IMR-90 (cell line): ENCODE measurements around the gene MANSC4. TPM values are rescaled to one million over a fixed set of nuclear protein-coding genes. Genes with fewer than 3 reads are reported as not detected.

Experiments
- ATAC-seq: fragments of 200-7000 bp; cut with Tn5 transposase; 2 replicates; pipeline ENCODE4 v1.9.1; 2020; ENCODE audit warnings: low read depth, mild to moderate bottlenecking, moderate library complexity
- BruUV-seq: library from RNA; stranded (reverse); fragments of 400-500 nt; replicated peaks from 2 replicates; lab custom pipeline; 2021; lab: Mats Ljungman, UMichigan
- CTCF ChIA-PET: fragments of 300-600 bp; formaldehyde crosslinking; extraction: SDS; loops from one replicate; lab custom pipeline; 2021; ENCODE audit warnings: antibody characterized with exemption; lab: Yijun Ruan, JAX
- POLR2A ChIA-PET: fragments of 300-600 bp; sonication (Branson Sonifier 250); formaldehyde crosslinking; loops from one replicate; lab custom pipeline; 2022; ENCODE audit warnings: antibody characterized with exemption; ENCODE audit not compliant: unreplicated experiment; lab: Charles Lee
- DNase-seq: peaks from one replicate; pipeline ENCODE4 v3.0.0; 2013
- H2AFZ ChIP-seq: replicated peaks from 2 replicates; pipeline ENCODE3; 2013; ENCODE audit warnings: low read length, mild to moderate bottlenecking; ENCODE audit not compliant: poor library complexity
- H2AK5ac ChIP-seq: 2 replicates; pipeline ENCODE4 v1.6.1; 2013; ENCODE audit warnings: low read depth, low read length, inconsistent platforms
- H2AK9ac ChIP-seq: replicated peaks from 2 replicates; pipeline ENCODE3; 2013; ENCODE audit warnings: mild to moderate bottlenecking, low read depth, low read length, moderate library complexity; ENCODE audit not compliant: poor library complexity
- H2BK120ac ChIP-seq: 2 replicates; pipeline ENCODE4 v1.6.1; 2013; ENCODE audit warnings: low read depth, low read length, inconsistent platforms
- H2BK15ac ChIP-seq: 3 replicates; pipeline ENCODE4 v1.6.1; 2013; ENCODE audit warnings: low read depth, low read length, inconsistent platforms
- H2BK20ac ChIP-seq: 2 replicates; pipeline ENCODE4 v1.6.1; 2013; ENCODE audit warnings: low read depth, mild to moderate bottlenecking, inconsistent platforms, low read length, moderate library complexity
- H2BK5ac ChIP-seq: 2 replicates; pipeline ENCODE4 v1.6.1; 2013; ENCODE audit warnings: mild to moderate bottlenecking, low read depth, low read length, inconsistent platforms; ENCODE audit not compliant: poor library complexity, severe bottlenecking
- H3K14ac ChIP-seq: replicated peaks from 2 replicates; pipeline ENCODE4 v1.6.1; 2013; ENCODE audit warnings: low read depth, low read length, inconsistent platforms
- H3K18ac ChIP-seq: 2 replicates; pipeline ENCODE4 v1.6.1; 2013; ENCODE audit warnings: low read depth, low read length, control low read depth
- H3K23ac ChIP-seq: 2 replicates; pipeline ENCODE4 v1.6.1; 2013; ENCODE audit warnings: low read depth, low read length, inconsistent platforms
- H3K27ac ChIP-seq: 2 replicates; pipeline ENCODE4 v1.5.1; 2013; ENCODE audit warnings: mild to moderate bottlenecking, control low read depth, low read length; ENCODE audit not compliant: insufficient read depth
- H3K27me3 ChIP-seq: 2 replicates; pipeline ENCODE4 v1.6.1; 2013; ENCODE audit warnings: low read length; ENCODE audit not compliant: control insufficient read depth, insufficient read depth
- H3K36me3 ChIP-seq: 2 replicates; pipeline ENCODE4 v1.6.1; 2013; ENCODE audit warnings: low read length, mixed read lengths; ENCODE audit not compliant: control insufficient read depth, insufficient read depth
- H3K4ac ChIP-seq: 2 replicates; pipeline ENCODE4 v1.6.1; 2013; ENCODE audit warnings: low read depth, low read length, inconsistent platforms
- H3K4me1 ChIP-seq: 2 replicates; pipeline ENCODE4 v1.6.1; 2013; ENCODE audit warnings: low read length, mixed read lengths; ENCODE audit not compliant: control insufficient read depth, insufficient read depth
- H3K4me2 ChIP-seq: 2 replicates; pipeline ENCODE4 v1.6.1; 2013; ENCODE audit warnings: low read depth, mild to moderate bottlenecking, control low read depth, low read length, moderate library complexity
- H3K4me3 ChIP-seq: 2 replicates; pipeline ENCODE4 v1.5.1; 2013; ENCODE audit warnings: low read depth, mild to moderate bottlenecking, control low read depth, low read length, moderate library complexity; ENCODE audit not compliant: insufficient read depth
- H3K56ac ChIP-seq: 2 replicates; pipeline ENCODE4 v1.6.1; 2013; ENCODE audit warnings: low read length, inconsistent platforms; ENCODE audit not compliant: insufficient read depth; ENCODE audit errors: extremely low read depth
- H3K79me1 ChIP-seq, 2 experiments: 2 replicates each; pipeline ENCODE4 v1.6.1; 2013; ENCODE audit warnings: low read length in 2 of 2, inconsistent platforms in 1 of 2, low read depth in 1 of 2
- H3K9ac ChIP-seq: 2 replicates; pipeline ENCODE4 v1.6.1; 2013; ENCODE audit warnings: low read depth, low read length, control low read depth
- H3K9me1 ChIP-seq: 2 replicates; pipeline ENCODE4 v1.6.1; 2013; ENCODE audit warnings: low read length, inconsistent platforms; ENCODE audit not compliant: insufficient read depth
- H3K9me3 ChIP-seq: 2 replicates; pipeline ENCODE4 v1.6.1; 2013; ENCODE audit warnings: low read length; ENCODE audit not compliant: control insufficient read depth, insufficient read depth
- H4K20me1 ChIP-seq: 2 replicates; pipeline ENCODE4 v1.6.1; 2013; ENCODE audit warnings: low read length, inconsistent platforms; ENCODE audit not compliant: insufficient read depth
- H4K5ac ChIP-seq: 2 replicates; pipeline ENCODE4 v1.6.1; 2013; ENCODE audit warnings: mild to moderate bottlenecking, low read depth, low read length, control low read depth
- H4K8ac ChIP-seq, 2 experiments: 2 replicates each; pipeline ENCODE4 v1.6.1; 2013; ENCODE audit warnings: low read depth in 2 of 2, low read length in 2 of 2, control low read depth in 1 of 2, inconsistent platforms in 1 of 2
- H4K91ac ChIP-seq: 2 replicates; pipeline ENCODE4 v1.6.1; 2013; ENCODE audit warnings: low read depth, low read length, inconsistent platforms; ENCODE audit not compliant: insufficient read depth
- MAZ ChIP-seq: IDR thresholded peaks from 2 replicates; pipeline ENCODE4 v1.6.1; 2012; ENCODE audit warnings: low read depth, mild to moderate bottlenecking, low read length, improper control_type of control experiment, moderate library complexity, borderline replicate concordance
- USF2 ChIP-seq: fragments of 150-350 bp; IDR thresholded peaks from 2 replicates; pipeline ENCODE4 v1.6.1; 2017; ENCODE audit warnings: mild to moderate bottlenecking, antibody characterized with exemption, low read length, low read depth
- WGBS, 2 experiments: methylation state at CpG; one replicate each; pipeline versions ENCODE4 v1.1.5 to v1.1.7; 2013; ENCODE audit warnings: missing lambda C conversion rate in 2 of 2; ENCODE audit not compliant: insufficient read length in 1 of 2; ENCODE audit errors: extremely low coverage in 2 of 2; 5-methylcytosine and 5-hydroxymethylcytosine counted together
- dilution Hi-C: fragments of 300-500 bp; cut with HindIII; formaldehyde crosslinking; loops from one replicate; pipeline ENCODE4 v1.14.3; 2018; ENCODE audit warnings: low sequenced_read_pairs; ENCODE audit not compliant: unreplicated experiment
- in situ Hi-C: fragments of 300-500 bp; cut with MboI; formaldehyde crosslinking; loops from 3 replicates; pipeline ENCODE4 v1.14.3; 2019; ENCODE audit warnings: low sequenced_read_pairs, inconsistent platforms, mixed read lengths
- intact Hi-C: fragments of 100-400 bp; cut with micrococcal nuclease; formaldehyde crosslinking; loops from 2 replicates; pipeline ENCODE4 v1.10.0; 2022
- polyA plus RNA-seq, 3 experiments: library from polyadenylated mRNA; depleted of rRNA; stranded (reverse); fragments of >200 nt; gene quantifications; 2 replicates each; pipeline ENCODE4 v1.2.3, GENCODE V29; 2012; ENCODE audit warnings: low replicate concordance in 1 of 3
- total RNA-seq: library from RNA; depleted of rRNA; stranded (reverse); fragments of >200 nt; gene quantifications from 2 replicates; pipeline ENCODE4 v1.2.3, GENCODE V29; 2012

MANSC4 gene
- total and polyA plus RNA-seq, 2 of the 4 experiments (the other 2 are of a cell fraction) = not detected

GRCh38 chr12:27794818-27795584 lies 15.0 kb upstream of the MANSC4 start:
- no peak overlapping the region for H2AK5ac ChIP-seq
- peaks cover 13% of the 10 kb centered on the region for H4K20me1 ChIP-seq
- ChIA-PET CTCF (interaction anchor here (1.5 kb wide), 1 partner anchor 27 kb away, joined by 3 read pairs; no protein-coding TSS in a partner anchor), POLR2A (interaction anchor here (0.6 kb wide), 1 partner anchor 18 kb away, joined by 3 read pairs; no protein-coding TSS in a partner anchor)
- H4K91ac ChIP-seq = no peak overlapping the region; the same call in 1 of the 2 replicates
- peaks cover 2% of the 10 kb centered on the region; the same call in 1 of the 2 replicates for H3K4me1 ChIP-seq
- H3K23ac ChIP-seq = peak overlapping the region; percentile 7; the same call in 1 of the 2 replicates
- H2BK15ac ChIP-seq = no peak overlapping the region
- no peak overlapping the region for H3K4me2 ChIP-seq
- dilution Hi-C loops (no loop called here), intact Hi-C loops (no loop called here), in situ Hi-C loops (no loop called here)
- H3K4me3 ChIP-seq = no peak overlapping the region
- H2BK20ac ChIP-seq = no peak overlapping the region
- DNase-seq (peak; percentile 38), ATAC-seq (peak; percentile 46; the same call in 1 of the 2 replicates)
- no peak overlapping the region for H4K8ac ChIP-seq
- H3K14ac ChIP-seq = no peak overlapping the region
- no peak overlapping the region for H3K4ac ChIP-seq
- peaks cover 16% of the 10 kb centered on the region for H3K9me1 ChIP-seq
- no TSS peak for BruUV-seq
- no peak overlapping the region for H4K5ac ChIP-seq
- no peak overlapping the region for H2BK5ac ChIP-seq
- no peak overlapping the region for H2AK9ac ChIP-seq
- WGBS, 2 experiments = 93% methylated on average over 2 of the region's 6 CpGs; no CpG with 5 or more reads in 1 of the 2 experiments
- peaks cover 21 to 62% of the 10 kb centered on the region in 2 experiments for H3K79me1 ChIP-seq
- no peaks in the 10 kb centered on the region for H3K9me3 ChIP-seq
- H3K36me3 ChIP-seq = peaks cover 37% of the 10 kb centered on the region
- H3K27me3 ChIP-seq = no peaks in the 10 kb centered on the region
- TF ChIP-seq MAZ (no peak), USF2 (no peak)
- H3K9ac ChIP-seq = no peak overlapping the region
- no peak overlapping the region for H3K56ac ChIP-seq
- H2AFZ ChIP-seq = no peak overlapping the region
- H3K27ac ChIP-seq = no peak overlapping the region
- H2BK120ac ChIP-seq = no peak overlapping the region
- H3K18ac ChIP-seq = no peak overlapping the region
